Amniotic epithelial cell (primary cell): ENCODE data around the gene MCAM.

ENCODE experiments used
- DNase-seq: peaks from one replicate; pipeline ENCODE4 v3.0.0-alpha.2; 2010; ENCODE audit warnings: low read depth

Gene MCAM

DNA sequence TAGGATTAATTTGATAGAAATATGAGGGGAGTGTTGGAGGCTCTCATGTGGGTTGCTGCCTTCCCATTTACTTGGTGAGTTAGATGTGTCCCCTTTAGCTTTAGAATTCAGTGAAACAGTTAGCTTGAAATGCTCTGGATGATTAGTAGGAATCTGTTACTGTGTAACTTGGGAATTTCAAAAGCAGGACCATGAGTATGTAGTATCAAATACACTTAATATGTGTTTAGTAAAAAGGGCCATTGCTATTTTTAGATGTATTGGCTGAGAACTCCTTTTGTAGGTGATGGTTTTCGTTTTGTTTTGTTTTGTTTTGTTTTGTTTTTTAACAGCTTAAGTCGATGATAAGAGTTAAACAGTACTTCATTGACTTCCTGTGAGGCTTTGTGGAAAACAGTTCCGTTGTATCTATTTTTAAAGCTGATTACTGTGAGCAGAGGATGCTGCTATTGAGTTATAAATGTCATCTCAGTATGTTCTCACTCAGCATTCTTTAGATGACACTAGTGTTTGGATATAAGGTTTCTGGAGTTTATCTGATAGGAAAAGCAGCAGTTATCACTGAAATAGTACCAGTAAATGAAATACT is 53.5 kb downstream of the MCAM start:
- DNase-seq, result peak; percentile 6

DNA sequence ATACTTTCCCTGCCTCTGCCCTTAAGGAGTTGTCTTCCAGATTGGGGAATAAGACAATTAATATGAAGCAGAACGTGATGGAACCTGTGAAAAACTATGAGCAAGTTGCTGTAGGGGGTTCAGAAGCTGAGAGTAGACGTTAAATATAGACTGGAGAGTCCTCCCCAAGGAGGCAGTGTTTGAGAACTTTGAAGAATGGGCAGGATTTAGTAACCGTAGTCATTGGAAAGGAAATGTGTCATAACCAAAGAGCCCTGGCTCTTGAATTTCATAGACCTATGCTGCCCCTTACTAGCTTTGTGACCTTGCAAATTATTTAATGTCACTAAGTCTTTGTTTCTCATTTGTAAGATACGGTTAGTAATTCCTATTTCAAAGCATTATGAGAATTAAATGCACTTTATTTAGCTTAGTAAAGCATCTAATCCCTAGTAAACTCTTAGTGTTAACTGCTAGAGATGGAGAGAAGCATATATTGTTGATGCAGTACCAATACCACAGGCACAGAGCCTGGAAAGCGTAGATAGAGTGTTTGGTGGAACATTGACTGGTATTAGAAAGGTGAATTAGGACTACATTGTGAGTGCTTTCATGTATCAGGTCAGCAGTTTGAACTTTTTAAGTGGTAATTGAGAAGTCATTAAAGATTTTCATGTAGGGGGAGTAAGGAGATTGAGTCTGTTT is 54.1 kb downstream of the MCAM start:
- DNase-seq, result peak; percentile 41

DNA sequence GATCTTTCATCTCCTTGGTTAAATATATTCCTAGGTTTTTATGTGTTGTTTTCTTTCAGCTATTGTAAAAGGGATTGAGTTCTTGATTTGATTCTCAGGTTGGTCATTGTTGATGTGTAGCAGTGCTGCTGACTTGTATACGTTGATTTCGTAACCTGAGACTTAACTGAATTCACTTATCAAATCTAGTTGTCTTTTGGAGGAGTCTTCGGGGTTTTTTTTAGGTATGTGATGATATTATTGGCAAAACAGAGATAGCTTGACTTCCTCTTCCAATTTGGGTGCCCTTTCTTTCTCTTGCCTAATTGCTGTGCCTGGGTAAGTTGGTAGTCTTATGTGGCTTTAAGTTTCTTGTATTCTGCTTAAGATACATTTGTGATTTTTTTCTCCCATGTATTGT is 57.9 kb downstream of the MCAM start:
- DNase-seq, result peak; percentile 17
